GM21390 (cell line): Measurements from ENCODE around the gene STAG1.
"Not testable (repeated sequence)": the region's sequence is repeated elsewhere in the genome, so short reads cannot be mapped to it uniquely, and the experiment has no call there.

ENCODE experiments used
- ATAC-seq: cut with Tn5 transposase; IDR thresholded peaks from one replicate; pipeline ENCODE4 v1.9.1; 2021; ENCODE audit not compliant: unreplicated experiment

Gene STAG1

GRCh38 chr3:136336329-136337100 lies 415.7 kb downstream of the STAG1 start:
- ATAC-seq: no peak

GRCh38 chr3:136334726-136335125 lies 417.5 kb downstream of the STAG1 start:
- not testable (repeated sequence) for ATAC-seq

- ATAC-seq: no peak
These were observed 418.0 kb downstream of the STAG1 start for GRCh38 chr3:136334209-136334608.

- no peak for ATAC-seq
These were observed 419.4 kb downstream of the STAG1 start for GRCh38 chr3:136332776-136333175.

- no peak for ATAC-seq
These were observed 419.9 kb downstream of the STAG1 start for GRCh38 chr3:136332302-136332701.

GRCh38 chr3:136330900-136331299 lies 421.3 kb downstream of the STAG1 start:
- no peak for ATAC-seq

- no peak for ATAC-seq
These were observed 422.6 kb downstream of the STAG1 start for GRCh38 chr3:136329593-136329992.

GRCh38 chr3:136327671-136328070 lies 424.5 kb downstream of the STAG1 start:
- ATAC-seq: no peak

- ATAC-seq: no peak
These were observed 425.9 kb downstream of the STAG1 start for GRCh38 chr3:136326316-136326715.

- ATAC-seq: no peak
These were observed 440.2 kb downstream of the STAG1 start for GRCh38 chr3:136311968-136312367.

GRCh38 chr3:136311261-136311660 lies 440.9 kb downstream of the STAG1 start:
- ATAC-seq: no peak

- ATAC-seq: no peak
These were observed 446.3 kb downstream of the STAG1 start for GRCh38 chr3:136305879-136306278.

GRCh38 chr3:136300444-136300843 lies 451.7 kb downstream of the STAG1 start:
- no peak for ATAC-seq

GRCh38 chr3:136297826-136298225 lies 454.4 kb downstream of the STAG1 start:
- no peak for ATAC-seq

- no peak for ATAC-seq
These were observed 455.2 kb downstream of the STAG1 start for GRCh38 chr3:136296960-136297359.

- ATAC-seq: no peak
These were observed 458.0 kb downstream of the STAG1 start for GRCh38 chr3:136294176-136294575.

- ATAC-seq: no peak
These were observed 458.9 kb downstream of the STAG1 start for GRCh38 chr3:136293279-136293678.

- ATAC-seq: no peak
These were observed 459.7 kb downstream of the STAG1 start for GRCh38 chr3:136292500-136292899.

- ATAC-seq: no peak
These were observed 460.9 kb downstream of the STAG1 start for GRCh38 chr3:136291302-136291701.
